Lower leg skin (tissue), 3 donors: ENCODE data around the gene ZIC4.

ENCODE experiments used
- CTCF ChIP-seq, 3 donors: fragments of 450-650 bp; IDR thresholded peaks; one replicate each; pipeline ENCODE4 v1.5.1; 2016; ENCODE audit warnings: antibody characterized with exemption in 3 of 3, mild to moderate bottlenecking in 3 of 3, moderate library complexity in 2 of 3
- POLR2A ChIP-seq, 2 donors: fragments of 450-650 bp; IDR thresholded peaks; one replicate each; pipeline ENCODE4 v1.6.1; 2016 to 2017; ENCODE audit warnings: antibody characterized with exemption in 2 of 2, mild to moderate bottlenecking in 1 of 2, moderate library complexity in 1 of 2

- no peak for TF ChIP-seq CTCF (IDR thresholded peaks at IDR 0.05)
- no peak for TF ChIP-seq POLR2A (IDR thresholded peaks at IDR 0.05)
Measured at GRCh38 chr3:147408188-147409100, 2.1 kb upstream of the ZIC4 start.
